Activated T-cell treated with anti-CD3 and anti-CD28 coated beads for 1 hour (primary cell): ENCODE measurements around the gene C10orf105.

Experiments used
- DNase-seq: peaks from one replicate; pipeline ENCODE4 v3.0.0-alpha.2; 2020; ENCODE audit warnings: low read depth

C10orf105 gene

DNA sequence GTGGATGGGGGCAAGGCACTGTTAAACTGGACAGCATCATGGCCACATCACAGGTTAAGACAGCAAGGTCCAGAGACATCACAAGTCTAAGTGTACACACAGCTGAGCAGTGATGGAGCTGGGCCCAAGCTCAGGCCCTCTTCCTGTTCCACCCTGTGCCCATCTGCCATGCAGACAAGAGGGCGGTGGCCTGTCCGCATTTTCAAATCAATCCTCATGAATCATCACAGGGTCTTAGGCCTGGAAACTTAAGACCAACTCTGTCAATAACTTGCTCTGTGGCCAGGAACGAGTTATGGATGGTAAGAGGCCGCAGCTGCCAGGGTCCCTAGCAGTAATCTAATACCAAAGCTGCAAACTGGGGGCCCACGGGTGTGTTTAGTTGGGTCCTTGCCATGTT lies 3.2 kb downstream of the C10orf105 start:
- DNase-seq: no peak

DNA sequence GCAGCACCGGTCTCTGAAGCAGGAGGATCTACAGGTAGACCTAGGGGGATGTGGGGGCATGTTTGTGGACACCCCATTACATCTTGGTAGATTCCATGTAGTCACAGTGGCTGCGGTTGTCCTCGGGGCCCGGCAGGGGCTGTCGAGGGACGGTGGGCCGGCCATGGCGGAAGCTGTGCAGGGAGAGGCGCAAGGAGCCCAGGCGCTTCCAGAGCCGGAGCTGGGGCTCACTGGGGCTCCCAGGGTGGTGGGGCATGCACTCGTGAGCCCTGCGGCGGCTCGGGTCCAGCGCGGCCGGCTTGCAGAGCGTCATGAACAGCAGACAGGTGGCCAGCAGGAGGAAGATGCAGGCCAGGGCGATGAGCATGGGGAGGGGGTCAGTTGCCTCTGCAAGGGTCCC lies 3.7 kb downstream of the C10orf105 start:
- no peak for DNase-seq

DNA sequence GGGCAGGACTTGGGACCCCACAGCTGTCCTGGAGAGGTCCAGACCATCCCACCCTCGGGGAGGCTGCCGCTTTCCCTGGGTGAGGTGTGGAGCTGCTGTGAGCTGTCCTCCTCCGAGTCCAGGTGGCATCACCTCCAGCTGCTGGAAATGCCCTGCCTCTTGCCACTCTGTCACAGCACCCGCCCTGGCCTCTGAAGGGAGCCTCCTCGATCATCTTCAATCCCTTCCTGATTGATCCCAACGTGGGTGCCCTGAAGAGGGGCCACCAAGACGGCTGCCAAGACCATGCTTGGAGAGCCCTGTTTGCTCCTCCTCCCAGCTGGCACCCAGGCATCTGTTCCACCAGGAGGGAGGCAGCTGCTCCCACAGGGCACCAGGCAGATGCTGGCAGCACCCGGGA lies 4.6 kb downstream of the C10orf105 start:
- no peak for DNase-seq

DNA sequence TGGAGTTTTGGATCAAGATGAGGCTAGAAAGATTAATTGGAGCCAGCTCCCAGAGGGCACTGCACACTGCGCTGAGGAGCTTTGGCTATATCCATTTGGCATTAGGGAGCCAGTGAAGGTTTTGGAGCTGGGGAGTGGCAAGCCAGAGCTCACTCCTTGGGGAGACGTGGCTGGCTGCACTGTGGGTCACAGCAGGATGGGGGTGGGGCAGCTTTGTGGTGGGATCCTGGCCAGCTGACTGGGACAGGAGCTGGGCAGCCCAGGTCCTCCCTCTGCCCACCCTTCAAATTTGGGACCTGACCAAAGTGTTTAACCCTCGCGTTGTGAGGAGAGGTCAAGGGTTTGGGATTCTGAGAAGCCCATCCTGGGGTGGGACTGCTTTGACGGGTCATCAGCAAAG lies 5.0 kb downstream of the C10orf105 start:
- no peak for DNase-seq

DNA sequence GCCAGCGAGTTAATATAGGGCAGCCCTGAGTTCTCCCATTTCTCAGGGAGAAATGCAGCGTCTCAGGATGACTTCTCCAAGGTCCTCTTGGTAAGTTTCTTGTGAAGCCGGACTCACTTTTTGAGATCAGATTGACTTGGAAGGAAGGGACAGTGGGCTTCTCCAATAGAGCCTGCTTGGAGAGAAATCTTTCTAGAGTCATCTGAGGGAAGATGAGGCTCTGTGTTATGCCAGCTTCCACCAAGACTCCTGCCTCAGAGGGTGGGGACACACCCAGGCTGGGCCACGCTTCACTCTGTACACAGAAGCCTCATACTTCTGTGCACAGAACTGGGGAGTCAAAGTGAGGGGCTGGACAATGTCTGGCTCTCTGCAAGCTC lies 5.6 kb downstream of the C10orf105 start:
- no peak for DNase-seq

DNA sequence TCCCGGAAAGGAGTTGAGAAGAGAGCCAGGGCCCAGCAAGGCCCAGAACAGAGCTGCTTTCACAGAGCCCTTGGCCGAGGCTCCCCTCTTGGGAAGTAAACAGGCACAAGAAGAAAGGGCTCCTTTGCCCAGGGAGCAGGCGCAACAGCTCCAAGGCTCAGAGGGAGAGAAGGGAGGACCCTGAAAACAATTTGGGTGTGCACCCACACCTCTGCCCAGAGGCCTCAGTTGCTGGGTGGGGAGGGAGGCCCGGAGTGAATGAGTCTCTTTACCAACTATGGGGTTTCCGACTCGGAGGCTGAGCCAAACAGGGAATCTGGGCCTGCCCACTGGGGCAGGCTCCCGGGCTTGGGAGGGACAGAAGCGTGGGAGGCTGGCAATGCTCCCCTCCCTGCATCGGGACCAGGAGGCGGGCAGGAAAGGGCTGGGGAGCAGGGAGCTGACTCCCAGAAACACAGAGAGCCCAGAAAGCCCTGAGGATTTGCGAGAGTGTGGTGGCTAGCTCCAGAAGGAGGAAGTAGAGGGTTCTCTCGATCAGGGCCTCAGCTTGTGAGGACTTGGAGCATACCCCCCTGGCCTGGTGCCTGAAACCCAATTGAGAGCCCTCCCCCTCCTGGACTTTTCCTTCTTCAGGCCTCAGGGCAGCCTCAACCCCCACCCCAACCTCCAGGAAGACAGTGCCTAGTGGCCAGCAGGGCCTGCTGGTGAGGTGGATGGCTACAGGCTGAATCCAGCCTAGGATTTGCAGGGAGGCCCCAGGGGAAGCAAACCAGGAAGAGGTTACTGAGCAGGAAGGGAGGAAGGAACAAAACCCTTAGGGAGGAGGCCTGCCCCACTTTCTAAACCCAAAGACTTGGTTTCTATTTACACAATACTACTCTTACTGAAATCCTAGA lies 6.2 kb downstream of the C10orf105 start:
- DNase-seq: no peak

DNA sequence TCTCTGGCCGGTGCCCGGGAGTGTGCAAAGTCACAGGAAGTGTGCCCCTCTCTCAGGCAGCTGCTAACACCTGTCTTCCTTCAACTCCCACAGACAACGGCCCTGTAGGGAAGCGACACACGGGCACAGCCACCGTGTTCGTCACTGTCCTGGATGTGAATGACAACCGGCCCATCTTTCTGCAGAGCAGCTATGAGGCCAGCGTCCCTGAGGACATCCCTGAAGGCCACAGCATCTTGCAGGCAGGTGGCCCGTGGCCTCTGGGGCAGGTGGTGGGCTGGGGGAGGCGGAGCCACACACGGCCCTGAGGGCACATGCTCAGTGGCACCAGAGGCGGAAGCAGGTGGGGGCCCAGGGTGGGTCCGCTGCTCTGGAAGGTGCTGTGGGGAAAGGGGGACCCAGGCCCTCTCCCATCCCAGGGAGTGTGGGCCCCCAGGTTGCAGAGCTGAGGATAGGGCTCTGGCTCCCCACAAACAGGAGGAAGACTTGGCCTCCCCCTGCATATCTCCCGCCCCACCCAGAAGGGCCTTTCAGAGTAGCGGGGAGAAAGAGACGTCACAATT lies 6.9 kb downstream of the C10orf105 start:
- no peak for DNase-seq

DNA sequence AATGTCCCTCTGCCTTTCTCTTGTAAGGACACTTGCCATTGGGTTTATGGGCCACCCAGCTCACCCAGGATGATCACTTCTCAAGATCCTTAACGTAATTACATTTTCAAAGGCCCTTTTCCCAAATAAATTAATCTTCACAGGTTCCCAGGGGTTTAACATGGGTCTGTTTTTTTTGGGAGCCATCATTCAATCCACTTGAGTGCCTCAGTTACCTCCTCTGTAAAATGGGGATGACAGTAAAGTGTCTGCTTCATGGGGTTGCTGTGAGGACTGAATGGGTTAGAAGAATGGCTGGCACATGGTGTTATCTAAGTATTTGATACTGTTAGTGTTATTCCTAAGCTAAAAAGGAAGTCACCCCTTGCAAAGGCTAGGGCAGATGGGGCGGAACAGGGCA lies 7.4 kb downstream of the C10orf105 start:
- no peak for DNase-seq

DNA sequence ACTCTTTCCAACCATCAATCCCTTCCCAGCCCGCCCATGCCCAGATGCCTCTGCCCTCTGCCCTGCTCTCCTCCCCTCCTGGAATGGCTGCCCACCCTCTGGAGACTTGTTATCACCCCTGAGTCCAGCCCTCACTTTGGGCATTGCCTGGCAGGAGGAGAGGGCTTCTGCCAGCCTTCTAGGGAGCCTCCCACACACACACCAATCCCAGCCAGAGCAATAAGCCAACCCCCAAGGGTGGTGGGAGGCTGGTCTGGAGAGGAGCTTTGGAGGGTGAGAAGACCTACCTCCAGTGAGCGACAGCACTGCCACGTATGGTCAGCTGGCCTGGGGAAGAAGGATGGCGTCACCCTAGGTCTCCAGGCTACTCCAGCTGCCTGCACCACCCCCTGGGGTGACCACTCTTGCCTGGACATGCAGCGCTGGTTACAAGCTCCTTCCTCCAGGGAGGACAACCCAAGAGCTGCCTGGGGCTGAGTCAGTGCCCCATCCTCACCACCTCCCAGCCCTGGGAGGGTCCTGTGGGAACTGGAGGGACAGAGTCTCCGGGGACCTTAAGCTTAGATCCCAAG lies 8.4 kb downstream of the C10orf105 start:
- no peak for DNase-seq

DNA sequence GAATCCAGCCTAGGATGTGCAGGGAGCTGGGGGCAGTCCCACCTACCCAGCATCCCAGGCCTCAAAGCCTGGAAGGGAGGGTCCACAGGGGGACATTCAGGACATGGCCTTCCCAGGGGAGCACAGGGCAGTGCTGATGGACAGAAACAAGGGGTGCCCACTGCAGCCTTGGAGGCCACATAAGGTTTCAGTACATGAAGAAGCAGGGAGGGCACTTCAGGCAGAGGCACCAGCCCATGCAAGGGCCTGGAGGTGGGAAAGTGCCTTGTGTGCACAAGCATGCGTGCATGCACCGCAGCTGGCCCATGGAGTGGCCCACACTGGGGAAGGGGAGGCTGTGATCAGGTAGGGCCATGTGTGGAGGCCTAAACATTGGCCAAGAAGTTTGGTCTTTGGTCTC lies 9.1 kb downstream of the C10orf105 start:
- DNase-seq: no peak

DNA sequence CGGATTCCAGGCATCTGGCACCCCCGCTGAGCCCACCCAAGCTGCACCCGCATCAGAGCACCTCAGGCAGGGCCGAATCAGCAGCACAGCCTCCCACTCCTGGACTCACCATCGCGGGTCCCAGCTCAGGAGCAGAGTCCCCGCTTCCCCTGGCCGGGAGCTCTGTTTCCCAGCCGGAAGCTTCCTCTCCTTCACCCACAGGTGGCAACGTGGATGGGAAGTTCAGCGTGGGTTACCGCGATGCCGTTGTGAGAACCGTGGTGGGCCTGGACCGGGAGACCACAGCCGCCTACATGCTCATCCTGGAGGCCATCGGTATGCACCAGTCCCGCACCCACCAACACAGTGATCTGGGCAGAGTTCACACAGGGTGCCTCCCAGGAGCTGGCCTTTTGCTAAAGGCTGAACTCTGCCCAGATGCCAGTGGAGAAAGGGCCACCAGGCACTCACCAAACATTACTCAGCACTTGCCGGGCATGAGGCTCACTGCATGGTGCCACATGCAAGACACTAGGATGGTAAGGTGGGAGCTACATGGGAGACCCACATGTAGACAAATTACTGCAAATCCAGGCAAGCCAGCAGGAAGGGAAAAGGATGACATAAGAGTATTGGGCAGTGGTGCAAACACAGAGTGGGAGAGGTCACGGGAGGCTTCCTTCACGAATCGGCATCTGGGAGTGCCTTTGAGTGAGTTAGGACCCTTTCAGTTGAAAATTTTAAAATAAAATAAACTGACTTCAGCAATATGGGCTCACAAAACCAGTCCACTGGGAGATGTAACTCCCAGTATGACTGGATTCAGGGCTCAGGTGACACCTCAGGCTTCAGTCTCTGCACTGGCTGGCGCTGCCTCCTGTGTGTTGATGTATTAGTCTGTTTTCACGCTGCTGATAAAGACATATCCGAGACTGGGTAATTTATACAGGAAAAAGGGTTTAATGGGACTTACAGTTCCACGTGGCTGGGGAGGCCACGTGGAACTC lies 10.4 kb downstream of the C10orf105 start:
- no peak for DNase-seq

DNA sequence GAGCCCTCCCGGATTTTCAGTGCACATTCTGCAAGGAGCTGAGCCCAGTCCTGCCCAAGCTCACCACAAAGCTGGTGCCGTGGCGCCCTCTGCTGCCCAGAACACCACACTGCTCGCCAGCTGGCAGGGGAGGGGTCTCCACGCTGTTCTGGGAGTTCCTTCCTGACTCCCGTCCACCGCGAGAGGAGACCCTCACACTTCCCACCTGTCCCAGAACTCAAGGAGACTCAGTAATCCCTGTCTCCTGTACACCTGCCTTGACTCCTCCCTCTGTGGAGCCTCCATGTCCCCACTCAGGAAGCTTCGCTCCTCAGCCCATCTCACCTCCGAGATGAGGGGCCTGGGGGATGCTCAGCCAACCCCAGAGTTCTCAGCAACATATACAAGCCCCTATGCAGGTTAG lies 11.3 kb downstream of the C10orf105 start:
- DNase-seq: peak; percentile 64

DNA sequence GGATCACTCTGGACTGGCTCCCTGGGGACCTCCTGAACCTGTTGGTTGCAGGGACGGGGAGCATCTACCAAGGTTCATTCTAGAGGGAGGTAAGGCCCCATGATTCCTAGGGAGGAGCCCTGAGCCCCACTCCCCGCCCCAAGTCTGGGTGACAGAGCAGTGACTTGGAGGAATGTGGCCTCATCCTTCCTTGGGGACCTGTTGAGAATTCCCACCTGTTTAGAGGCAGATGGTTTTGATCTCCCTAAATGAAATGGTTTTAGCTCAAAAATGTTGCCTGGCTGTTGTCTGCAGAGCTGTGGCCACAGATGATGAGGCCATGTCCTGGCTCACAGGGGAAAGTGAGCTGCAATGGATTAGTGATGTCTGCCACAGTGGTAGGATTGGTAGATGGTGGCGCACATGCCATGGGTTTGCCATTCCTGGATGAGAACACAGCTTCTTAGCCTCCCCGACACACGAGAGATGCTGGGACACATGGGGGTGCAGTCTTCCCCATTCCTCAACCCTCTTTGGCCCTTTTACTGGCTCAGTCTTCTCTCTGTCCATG lies 12.3 kb downstream of the C10orf105 start:
- no peak for DNase-seq

DNA sequence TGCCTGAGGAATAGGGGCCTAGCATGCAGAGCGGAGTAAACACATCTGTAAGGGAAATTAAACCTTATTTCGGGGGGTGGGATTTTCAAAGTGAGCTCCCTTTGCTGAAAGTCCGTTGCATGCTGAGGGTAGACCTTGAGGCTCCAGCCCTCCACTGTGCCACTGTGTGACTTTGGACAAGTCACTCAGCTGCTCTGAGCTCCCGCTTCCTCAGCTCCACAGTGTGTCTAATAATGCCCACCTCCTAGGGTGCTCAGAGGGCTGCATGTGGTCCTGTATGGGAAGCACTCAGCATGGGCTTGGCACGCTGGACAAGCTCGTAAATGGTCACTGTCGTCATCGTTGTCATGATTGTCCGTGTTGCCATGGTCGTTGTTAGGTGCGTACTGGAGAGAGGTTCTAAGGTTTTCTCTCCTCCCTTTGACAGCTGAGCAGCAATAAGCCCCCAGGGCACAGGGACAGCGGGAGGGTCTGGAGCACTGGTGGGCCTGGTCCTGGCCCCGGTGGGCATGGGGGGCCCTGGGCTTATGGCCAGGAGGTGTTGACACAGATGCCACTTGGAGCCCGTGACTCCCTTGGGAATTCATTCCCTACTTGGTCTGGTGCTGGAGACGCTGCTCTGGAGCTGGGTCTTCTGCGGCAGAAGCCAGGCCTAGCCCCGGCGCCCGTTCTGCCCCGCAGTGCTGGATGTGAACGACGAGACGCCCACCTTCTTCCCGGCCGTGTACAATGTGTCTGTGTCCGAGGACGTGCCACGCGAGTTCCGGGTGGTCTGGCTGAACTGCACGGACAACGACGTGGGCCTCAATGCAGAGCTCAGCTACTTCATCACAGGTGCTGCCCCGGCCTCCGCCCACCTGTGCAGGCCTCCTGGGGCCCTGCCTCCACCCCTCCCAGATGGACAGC lies 13.1 kb downstream of the C10orf105 start:
- no peak for DNase-seq

DNA sequence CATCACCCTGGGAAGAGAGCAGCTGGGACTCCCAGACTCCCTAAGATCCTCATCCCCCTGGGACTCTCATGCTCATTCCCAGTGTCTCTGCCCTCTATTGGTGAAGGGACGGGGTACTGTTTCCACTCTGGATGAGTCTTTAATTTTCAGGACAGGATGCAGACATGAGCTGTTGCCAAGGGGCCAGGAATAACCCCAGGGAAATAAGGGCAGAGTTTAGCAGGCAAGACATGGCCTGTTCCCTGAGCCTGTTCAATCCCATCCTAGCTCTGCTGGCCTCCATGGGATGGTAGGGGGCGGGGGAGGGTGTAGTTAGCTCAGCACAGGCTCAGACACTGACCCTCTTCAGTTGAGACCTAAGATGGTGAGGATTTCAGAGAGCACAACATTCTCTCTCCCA lies 14.0 kb downstream of the C10orf105 start:
- no peak for DNase-seq

DNA sequence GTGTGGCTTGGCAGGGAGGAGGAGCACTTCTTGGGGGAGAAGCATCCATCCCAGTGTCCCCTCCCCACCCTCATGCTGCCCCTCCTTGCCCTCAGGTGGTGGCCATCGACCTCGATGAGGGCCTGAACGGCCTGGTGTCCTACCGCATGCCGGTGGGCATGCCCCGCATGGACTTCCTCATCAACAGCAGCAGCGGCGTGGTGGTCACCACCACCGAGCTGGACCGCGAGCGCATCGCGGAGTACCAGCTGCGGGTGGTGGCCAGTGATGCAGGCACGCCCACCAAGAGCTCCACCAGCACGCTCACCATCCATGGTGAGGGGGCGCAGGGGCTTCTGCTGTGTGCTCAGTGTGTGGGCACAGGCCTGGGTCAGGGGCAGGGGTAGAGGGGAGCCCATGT lies 14.8 kb downstream of the C10orf105 start:
- no peak for DNase-seq

DNA sequence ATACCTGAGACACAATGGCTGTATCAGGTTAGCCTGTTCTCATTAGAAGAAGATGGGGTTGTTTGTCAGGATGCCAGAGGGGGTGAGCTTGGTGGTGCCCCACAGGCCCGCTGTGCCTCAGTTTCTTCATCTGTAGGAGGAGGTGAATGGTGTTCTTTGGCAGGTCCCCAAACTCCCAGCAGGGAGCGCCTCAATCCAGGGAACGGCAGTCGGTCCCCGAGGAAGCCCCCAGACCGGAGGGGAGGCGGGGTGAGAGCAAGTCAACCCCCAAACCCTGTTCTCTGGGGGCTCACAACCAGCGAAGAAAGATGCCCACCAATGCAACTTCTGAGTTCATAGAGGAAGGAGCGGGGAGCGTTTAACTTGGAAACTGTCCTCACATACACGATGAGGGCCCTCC lies 16.0 kb downstream of the C10orf105 start:
- no peak for DNase-seq

DNA sequence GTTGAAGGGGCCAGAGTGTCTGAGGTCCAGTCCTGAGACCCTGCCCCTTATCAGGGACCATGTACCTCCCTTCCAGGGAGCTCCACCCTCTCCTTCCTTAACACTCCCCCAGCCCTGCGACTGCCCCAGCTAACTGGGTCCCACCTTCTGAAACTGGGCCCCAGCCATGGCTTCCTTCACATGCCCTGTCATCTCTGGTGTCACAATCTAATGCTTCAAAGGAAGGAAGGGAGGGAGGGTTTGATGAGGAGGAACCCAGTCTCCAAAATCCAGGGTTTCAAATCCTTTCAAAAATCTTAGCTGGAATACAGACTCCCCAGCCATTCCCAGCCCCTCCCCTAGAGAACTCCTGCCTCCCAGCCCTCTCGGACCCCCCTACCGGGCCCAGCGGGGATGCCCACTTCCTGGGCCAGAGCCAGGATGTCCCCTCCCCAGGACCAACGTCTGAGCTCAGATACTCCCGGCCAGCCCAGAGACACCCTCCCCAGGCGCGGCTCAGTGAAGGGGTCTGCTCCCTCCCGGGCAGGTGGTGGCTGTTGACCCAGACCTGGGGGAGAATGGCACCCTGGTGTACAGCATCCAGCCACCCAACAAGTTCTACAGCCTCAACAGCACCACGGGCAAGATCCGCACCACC lies 18.0 kb downstream of the C10orf105 start:
- DNase-seq: no peak

DNA sequence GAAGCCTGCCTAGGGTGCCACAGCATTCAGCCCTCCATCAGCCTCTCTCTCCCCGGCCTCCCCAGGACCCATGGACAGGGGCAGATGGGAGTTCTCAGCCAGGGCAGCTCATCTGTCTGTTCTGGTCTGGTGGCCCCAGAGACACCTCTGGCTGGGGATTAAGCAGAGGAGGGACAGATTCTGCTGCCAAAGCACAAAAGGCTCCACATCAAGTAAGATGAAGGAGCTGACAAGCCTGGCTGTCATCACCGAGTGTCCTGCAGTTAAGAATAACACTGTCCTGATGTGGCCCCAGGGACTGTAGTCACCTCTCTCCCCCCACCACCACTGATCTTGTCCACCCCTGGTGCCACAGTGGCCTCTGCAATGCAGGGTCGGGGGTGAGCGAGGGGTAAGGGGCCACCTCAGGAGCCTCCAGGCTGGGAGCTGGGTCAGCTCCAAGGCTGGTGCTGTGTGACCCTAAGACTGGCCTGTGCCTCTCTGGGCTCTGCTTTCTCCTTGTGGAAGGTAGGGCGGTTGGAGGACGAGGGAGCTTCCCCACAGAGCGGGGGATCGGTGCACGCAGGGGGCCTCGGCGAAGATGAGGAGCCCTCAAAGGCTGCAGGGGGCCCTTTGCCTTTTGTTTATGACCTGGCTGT lies 18.7 kb downstream of the C10orf105 start:
- no peak for DNase-seq

DNA sequence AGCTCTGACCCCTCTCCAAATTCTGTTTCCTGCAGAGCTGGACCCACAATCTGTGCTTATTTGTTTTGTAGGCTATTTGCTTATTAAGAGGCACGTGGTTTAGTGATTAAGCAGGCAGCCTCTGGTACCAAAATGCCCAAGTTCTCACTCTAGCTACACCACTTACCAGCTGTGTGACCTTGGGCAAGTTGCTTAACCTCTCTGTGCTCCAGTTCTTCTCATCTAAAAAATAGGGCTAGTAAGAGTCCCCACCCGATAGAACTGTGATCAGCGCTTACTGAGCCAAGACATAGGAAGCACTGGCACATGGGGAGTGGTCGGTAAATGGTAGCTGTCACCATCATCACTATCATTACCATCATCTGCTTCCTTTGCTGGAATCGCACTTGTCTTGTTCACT lies 20.8 kb downstream of the C10orf105 start:
- no peak for DNase-seq
